GM21367 (cell line): ENCODE measurements around the gene BORCS5.
"Not testable (repeated sequence)": the region's sequence is repeated elsewhere in the genome, so short reads cannot be mapped to it uniquely, and the experiment has no call there.

ENCODE experiments used
- ATAC-seq: cut with Tn5 transposase; IDR thresholded peaks from one replicate; pipeline ENCODE4 v1.9.1; 2021; ENCODE audit not compliant: unreplicated experiment

The BORCS5 gene

DNA sequence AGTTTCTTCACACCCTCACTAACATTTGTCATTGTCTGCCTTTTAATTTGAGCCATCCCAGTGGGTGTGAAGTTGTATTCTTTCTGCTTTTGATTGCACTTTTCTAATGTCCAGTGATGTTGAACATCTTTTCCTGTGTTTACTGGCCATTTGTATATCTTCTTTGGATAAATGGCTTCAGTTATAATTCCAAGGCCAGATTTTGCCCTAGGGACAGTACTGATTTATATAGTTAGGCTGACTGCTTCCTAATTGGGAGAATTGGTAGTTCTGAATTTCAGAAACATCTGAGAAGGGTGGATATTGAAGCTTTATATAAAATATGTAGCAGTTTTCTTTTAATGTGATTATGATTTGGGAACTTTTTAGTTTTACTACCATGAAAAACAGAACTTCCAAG, 97.4 kb downstream of the BORCS5 start:
- no peak for ATAC-seq

DNA sequence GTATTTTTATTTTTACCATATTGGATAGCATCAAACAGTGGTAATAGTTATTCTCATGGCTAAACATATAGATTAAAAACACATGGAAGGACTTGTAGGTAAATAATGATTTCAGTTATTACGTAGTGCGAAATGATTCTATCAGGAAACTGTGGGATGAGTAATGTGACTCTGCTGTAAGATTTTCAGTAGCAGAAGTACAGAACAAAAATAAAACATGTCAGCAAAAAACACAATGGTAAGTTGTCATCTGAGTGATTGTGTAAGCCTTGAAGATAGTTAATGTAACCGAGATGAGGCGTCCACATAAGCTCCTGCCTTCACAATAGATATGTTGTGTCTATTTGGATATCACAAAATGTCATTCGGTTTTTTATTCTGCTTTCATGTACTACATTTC, 99.8 kb downstream of the BORCS5 start:
- ATAC-seq: no peak

DNA sequence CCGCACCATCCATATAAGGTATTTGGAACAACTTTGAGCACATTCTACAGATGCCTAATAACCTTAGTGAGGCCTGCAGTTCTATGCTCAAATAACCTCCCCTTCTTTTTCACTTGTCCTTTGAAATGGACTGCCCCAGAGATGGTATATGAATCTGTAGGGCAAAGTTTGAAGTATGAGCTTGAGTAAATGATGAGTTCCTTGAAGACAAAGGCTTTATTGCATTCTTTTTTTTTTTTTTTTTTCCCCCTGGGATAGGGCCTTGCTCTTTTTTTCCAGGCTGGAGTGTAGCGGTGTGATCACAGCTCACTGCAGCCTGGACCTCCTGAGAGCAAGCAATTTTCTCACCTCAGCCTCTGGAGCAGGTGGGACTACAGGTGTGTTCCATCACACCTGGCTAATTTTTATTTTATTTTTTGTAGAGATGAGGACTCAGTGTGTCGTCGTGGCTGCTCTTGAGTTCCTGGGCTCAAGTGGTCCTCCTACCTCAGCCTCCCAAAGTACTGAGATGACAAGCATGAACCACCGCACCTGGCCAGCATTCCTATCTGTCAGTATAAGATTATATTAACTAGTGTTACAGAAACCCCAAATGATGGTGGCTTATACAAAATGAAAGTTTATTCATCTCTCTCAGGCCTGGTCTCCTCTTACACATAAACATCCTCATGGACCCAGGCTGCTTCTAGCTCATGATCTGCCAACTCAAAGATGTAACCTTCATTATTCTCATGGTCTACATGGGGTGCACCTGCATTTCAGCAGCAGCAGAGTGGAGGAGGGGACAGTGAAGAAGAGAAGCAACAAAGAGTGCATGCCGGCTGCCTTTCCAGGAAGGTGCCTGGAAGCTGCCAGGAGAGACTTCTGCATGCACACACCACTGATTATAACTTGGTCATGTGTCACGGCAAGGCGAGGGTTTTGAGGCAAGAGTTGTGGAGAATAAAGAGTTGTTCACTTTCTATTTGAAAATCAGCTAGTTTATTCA, 104.4 kb downstream of the BORCS5 start:
- no peak for ATAC-seq

DNA sequence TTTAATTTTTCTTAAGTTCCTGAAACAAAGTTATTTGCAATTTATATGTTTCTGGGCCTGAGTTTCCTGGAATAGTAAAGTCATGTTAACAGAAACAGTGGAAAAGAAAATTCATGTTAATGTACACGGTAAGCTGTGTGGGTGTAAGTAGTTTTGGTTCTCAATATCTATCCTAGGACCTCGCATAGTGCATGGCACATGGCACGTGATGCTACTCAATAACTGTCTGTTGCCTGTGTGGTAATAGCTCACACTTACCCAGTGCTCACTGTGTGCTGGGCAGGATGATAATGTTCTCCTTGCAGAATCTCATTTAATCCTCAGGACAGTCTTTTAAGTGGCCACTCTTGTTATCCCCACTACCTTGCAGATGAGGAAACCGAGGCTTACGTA, 105.0 kb downstream of the BORCS5 start:
- no peak for ATAC-seq

DNA sequence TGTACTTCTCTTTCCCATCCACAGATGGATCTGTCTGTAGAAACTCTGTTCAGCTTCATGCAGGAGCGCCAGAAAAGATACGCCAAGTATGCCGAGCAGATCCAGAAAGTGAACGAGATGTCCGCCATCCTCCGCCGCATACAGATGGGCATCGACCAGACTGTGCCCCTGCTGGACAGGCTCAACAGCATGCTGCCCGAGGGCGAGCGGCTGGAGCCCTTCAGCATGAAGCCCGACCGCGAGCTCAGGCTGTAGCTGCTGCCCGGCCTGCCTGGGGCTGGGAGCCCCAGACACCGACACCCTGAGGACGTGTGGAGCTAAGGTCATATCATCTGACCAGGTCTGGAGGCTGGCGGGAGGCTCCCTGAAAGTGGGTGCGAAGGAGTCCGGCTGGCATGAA, 108.6 kb downstream of the BORCS5 start:
- ATAC-seq: no peak

DNA sequence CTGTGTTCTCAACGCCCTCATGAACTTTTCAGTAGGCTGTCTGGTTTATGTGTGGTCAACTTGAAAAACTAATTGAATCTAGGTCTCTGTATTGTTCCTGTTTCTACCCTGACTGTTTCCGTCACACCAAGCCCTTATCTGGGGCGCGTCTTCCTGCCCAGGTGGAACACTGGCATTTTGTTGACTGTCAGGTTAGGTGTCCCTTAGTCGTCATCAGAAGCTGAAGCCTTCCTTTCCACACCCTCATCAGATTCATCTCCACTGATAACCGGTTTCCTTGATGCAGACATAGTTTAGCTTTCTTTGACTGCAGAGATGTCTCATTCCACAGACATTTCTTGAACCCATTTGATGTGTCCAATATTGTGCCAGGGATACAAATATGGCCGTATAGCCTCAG, 109.3 kb downstream of the BORCS5 start:
- no peak for ATAC-seq

DNA sequence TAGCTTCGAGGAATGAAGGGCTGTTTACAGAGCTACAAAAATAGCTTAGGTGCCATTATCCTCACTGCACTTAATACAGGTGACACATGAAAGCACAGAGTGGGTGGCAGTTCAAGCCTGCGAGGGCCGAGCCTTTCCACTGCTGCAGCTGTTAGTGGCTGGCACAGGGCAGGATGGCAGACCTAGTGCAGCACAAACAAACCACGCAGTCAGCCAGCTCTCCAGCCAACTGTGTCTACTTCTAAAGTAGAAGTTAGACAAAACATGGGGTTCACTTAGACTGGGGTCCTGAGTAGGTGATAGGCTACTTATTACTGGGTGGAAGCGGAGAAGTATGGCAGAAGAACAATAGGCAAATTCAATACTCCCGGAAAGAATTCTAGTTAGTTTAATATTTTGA, 110.4 kb downstream of the BORCS5 start:
- no peak for ATAC-seq

DNA sequence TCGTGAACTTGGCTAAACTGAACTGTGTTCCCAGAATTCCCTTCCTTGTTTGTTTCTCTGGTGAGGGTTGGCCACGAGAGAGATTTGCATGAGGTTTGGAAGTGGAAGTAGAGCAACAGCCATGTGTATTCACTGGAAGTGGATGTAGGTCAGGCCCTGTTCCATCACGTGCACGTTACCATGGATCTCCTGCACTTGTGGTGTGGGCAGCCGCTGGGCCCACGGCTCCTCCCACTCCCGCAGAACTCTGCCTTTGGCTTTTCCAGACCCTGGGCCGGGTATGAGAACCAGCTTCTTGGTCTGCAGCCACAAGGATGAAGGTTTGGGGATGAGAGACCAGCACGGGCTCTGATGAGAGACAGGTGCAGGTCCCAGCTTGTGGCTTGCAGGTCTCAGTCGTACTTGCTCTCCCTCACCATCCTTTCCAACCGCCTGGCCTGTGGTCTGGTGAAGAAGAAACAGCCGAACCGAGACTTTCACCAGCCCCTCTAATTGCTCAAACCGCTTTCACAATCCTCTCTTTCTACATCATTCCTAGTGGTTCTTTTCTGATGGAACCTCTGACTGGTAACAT, 110.9 kb downstream of the BORCS5 start:
- no peak for ATAC-seq

DNA sequence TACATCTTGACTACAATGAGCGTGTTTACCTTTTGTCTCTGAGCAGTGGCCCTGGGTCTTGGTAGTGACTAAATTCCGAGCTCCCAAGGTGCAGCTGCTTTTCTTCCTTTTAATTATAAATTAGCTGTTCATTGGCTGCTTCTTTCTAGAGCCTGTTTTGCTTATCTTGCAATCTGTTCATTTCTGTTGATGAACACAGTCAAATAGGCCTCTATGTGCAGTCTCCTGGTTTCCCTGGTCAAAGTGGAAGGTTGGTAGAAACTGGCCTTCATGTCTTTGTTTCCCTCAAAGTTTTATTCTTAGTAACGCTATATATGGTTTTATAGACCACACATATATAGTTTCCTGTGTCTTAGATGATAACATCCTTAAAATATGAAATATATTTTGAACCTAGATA, 111.7 kb downstream of the BORCS5 start:
- no peak for ATAC-seq

DNA sequence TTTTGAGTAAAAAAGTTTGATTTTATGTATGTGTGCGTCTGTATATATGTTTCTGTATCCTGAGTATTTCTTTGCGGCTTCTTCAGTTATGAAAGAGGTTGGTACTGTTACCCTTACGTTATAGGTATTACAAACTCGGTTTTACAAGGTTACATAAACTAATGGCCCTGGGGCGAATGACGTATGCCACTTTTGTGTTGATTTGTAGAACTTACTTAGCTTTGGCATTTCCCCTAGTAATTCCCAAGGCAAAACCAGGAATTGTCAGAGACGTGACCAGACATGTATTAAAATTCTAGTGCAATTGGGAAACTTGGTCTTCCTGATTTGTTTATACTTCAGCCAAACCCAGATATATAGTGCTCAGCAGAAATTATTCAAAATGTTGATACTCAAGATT, 112.5 kb downstream of the BORCS5 start:
- no peak for ATAC-seq

DNA sequence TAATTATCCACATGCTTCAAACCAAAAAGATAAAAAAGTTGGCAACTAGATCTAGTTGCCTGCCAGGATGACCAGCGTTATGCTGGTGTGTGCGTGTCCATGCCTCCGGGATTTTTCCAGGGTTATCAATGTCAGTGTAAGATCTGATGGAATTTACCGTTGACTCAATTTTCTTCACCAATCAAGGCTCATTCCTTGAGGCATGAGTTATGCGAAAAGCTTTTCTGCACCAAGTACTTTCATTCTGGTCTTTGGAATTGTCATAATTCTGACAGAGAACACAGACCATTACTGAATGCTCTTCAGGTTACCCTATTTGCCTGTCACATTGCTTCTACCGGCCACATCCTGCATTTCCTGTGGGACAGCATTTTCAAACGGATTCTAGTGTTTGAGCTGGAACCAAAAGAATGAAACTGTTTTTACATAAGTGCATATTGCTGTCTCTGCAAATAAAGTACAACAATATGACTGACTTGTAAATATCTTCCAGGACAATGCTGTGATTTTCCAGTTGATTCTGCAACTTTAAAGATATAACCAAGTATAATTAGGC, 114.0 kb downstream of the BORCS5 start:
- no peak for ATAC-seq

DNA sequence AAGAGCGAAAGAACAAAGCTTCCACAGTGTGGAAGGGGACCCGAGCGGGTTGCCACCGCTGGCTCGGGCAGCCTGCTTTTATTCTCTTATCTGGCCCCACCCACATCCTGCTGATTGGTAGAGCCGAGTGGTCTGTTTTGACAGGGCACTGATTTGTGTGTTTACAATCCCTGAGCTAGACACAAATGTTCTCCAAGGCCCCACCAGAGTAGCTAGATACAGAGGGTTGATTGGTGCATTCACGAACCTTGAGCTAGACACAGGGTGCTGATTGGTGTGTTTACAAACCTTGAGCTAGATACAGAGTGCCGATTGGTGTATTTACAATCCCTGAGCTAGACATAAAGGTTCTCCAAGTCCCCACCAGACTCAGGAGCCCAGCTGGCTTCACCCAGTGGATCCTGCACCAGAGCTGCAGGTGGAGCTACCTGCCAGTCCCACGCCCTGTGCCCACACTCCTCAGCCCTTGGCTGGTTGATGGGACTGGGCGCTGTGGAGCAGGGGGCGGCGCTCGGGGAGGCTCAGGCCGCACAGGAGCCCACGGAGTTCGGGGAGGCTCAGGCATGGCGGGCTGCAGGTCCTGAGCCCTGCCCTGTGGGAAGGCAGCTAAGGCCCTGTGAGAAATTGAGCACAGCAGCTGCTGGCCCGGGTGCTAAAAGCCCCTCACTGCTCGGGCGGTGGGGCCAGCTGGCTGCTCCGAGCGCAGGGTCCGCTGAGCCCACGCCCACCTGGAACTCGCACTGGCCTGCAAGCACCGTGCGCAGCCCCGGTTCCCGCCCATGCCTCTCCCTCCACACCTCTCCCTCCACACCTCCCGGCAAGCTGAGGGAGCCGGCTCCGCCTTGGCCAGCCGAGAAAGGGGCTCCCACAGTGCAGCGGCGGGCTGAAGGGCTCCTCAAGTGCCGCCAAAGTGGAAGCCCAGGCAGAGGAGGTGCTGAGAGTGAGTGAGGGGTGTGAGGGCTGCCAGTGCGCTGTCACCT, 115.4 kb downstream of the BORCS5 start:
- ATAC-seq: not testable (repeated sequence)

DNA sequence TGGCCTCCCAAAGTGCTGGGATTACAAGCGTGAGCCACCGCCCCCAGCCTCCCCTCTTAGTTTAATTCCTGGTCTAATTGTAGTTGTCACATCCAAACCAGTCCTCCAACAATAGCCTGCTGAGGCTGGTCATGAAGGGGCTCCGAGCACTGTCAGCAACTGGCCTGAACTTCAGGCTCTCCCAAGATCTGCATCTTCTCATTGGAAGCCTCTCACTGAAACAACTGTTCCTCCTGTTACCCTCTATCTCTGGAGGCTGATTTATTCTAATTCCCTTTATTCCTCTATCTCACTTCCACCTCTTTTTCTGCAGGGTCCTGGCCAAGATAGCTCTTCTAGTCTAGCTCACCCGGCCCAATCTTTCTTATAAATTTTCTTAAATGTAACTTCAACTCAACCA, 116.3 kb downstream of the BORCS5 start:
- no peak for ATAC-seq

DNA sequence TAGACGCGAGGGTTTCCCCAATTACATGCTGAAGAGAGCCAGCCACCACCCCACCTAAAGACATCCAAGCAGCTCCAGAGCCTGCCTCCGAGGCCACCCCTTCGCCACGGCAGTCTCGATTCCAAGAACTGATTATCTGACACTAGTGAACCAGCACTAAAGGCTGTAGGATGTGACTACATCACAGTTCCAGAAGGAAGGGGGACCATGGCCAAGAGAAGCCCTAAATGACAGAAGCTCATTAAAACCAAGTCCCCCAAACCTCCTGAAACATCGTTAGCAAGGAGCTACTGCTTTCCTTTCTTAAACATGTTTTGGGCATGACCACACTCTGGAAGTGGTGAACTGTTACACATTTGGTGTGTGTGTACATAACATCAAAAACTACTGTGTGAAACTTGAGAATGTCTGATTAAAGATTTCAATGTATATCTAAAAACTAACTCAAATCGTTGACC, 117.6 kb downstream of the BORCS5 start:
- ATAC-seq: no peak

DNA sequence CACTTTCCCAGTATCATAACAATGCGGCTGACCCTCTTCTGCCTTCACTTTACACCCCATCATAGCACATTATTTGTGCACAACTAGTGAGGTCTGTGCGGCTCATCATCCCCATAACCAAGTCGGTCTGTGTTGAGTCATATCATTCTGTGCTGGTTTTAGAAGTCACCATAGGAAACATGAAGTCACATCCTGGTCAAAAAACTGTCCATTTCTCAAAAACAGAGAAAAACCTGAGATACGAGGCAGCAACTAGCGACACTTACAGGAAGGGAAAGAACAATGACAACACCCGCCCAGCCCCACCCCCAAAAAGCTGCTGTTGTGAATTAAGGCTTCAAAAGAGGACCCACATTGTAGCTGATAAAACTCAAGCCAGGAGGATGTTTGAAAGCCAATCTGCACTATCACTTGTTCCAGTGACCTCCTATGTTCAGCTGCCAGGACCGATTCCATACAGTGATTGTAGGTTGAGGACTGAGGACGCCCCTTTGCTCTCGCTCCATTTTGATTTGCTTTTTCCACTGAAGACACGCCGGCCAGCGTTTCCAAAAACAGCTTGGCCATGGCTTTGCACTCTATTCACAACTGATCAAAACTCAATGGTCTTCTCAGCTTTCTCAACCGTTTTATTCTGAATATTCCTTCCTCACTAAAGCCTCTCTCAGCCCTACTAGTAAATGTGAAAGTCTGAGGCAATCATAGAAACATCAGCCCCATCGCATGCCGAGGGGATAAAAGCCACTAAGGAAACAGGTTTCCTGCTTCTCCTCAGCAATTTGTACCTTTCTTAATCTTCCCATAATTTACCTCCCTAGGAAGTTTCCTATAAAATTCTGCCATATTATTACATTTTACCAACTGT, 118.3 kb downstream of the BORCS5 start:
- ATAC-seq: peak; percentile 74

DNA sequence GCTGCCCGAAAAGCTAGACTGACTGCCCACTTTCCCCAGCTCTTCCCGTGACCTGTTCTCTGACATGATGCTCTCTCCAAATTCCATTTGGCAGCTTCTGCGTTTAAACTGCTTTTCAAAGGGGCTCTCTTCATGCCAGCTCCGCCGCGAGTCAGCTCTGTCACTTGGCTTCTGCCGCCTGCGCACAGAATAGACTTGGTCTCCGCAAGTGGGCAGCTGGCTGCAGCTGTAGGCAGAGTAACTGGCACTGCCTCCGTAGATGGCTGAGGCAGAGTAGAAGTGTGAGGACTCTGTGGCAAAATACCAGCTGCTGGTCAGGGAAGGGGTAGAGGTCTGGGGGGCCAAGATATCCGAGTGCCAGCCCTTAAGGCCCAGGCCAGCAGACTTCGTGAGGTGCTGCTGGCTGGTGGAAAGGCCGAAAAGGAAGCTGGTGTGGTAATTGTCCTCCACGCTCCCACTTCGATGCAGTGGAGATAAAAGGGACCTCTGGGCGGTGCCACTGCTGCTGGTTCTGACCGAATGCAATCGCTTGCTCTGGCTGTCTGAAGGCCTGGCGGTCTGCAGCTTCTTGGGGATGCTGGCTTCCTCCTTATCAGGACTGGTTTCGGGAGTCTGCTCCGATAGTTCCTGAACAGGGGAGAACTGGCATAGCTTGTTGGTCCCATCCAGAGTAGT, 120.1 kb downstream of the BORCS5 start:
- no peak for ATAC-seq

DNA sequence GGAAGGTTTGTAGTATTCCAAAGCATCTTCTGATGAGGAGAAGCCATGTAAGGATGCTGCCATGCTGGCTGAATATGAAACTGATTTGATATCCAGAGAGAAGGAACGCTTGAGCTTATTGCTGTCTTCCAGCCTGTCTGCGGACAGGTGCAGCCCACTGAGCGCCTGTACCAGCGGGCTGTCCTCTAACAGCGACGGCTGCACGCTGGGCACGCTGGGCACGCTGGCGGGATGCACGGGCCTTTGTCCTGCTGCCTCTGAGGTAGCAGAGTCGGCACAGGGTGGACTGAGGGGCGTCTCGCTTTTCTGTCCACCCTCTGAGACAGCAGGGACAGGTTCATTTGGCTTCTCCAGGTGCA, 120.6 kb downstream of the BORCS5 start:
- no peak for ATAC-seq

DNA sequence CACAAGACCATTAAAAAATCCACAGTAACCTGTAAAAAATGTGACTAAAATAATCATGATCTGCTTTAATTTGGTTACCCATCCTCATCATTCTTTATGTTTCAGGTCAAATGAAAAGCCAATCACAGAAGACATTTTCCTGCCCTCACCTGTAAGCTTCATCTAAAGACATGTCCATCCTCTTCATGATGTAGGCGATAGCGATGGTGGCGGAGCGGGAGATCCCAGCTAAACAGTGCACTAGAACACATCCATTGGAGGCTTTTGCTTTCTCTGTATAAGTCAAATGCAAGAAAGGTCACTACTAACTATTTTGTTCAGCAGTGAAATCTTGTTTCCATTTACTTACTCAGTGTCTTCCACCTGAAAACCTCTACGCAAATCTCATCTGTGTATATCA, 123.2 kb downstream of the BORCS5 start:
- no peak for ATAC-seq

DNA sequence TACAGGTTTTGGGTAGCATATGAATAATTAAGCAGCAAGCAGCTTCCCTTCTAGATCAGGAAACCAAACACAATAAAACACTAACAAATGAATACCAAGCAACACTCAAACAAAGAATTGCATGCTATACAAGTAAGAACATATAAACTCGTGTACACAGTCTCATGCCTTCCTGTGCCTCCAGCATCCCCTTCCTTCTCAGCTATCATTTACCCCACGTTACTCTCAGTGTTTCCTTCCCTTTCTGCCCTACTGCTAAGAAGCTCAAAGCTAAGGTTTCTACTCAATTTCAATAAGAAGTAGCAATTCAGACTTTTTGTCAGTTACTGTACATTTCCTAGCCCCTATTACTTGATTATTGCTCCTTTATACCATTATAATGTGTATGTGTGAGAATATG, 124.8 kb downstream of the BORCS5 start:
- ATAC-seq: no peak
